ENCODE measurements around the gene GRID2. TPM values are rescaled to one million over a fixed set of nuclear protein-coding genes. Genes with fewer than 3 reads are reported as not detected.

The GRID2 gene
- total and polyA plus RNA-seq, 9 of the 15 experiments (the other 6 are each of a cell fraction or from before 2014, with no cell fraction given), result 0.04 TPM; not detected in 7

GRCh38 chr4:92830771-92831170 lies 527.0 kb downstream of the GRID2 start (continued):
- TF ChIP-seq MGA (IDR thresholded peaks at IDR 0.05), result no peak
- no peak for TF ChIP-seq ZNF184 (CRISPR knock-in tag; IDR thresholded peaks at IDR 0.05)
- no peak for TF ChIP-seq SMARCB1 (IDR thresholded peaks at IDR 0.05; ENCODE audit: insufficient read length, low read depth)
- TF ChIP-seq ZBTB17 (CRISPR knock-in tag; IDR thresholded peaks at IDR 0.05), result no peak
- no peak for TF ChIP-seq E2F4 (CRISPR knock-in tag; IDR thresholded peaks at IDR 0.05; ENCODE audit: low read depth)
- TF ChIP-seq COPS2 (conservative IDR thresholded peaks at IDR 0.05), result no peak
- no peak for TF ChIP-seq ZNF586 (CRISPR knock-in tag; conservative IDR thresholded peaks at IDR 0.05)
- TF ChIP-seq BRF2 (IDR thresholded peaks at IDR 0.05; ENCODE audit: borderline replicate concordance, insufficient read depth, insufficient read length), result no peak
